Endothelial cell of umbilical vein (primary cell): ENCODE measurements around the gene SLF2. TPM values are rescaled to one million over a fixed set of nuclear protein-coding genes. Genes with fewer than 3 reads are reported as not detected.

ENCODE experiments used
- BruUV-seq: library from RNA; stranded (reverse); fragments of 400-500 nt; replicated peaks from 2 replicates; lab custom pipeline; 2021; lab: Mats Ljungman, UMichigan
- CTCF ChIA-PET: fragments of 300-600, 350-600 bp; sonication (Branson Sonifier 250); formaldehyde crosslinking; loops from one replicate; lab custom pipeline; 2021; ENCODE audit warnings: antibody characterized with exemption, inconsistent platforms; lab: Charles Lee
- POLR2A ChIA-PET: fragments of 300-600, 350-600 bp; sonication (Branson Sonifier 250); formaldehyde crosslinking; loops from one replicate; lab custom pipeline; 2021; ENCODE audit warnings: antibody characterized with exemption, inconsistent platforms; lab: Charles Lee
- DNase-seq: peaks from one replicate; pipeline ENCODE4 v3.0.0-alpha.2; 2011; ENCODE audit warnings: low read depth, low spot score
- FAIRE-seq: peaks from 2 replicates; lab custom pipeline; 2011; peaks lifted over from hg19 to GRCh38; lab: Jason Lieb, UNC
- H2AFZ ChIP-seq: 2 replicates; pipeline ENCODE4 v1.6.0; 2012; ENCODE audit warnings: low read depth, low read length, control low read depth, inconsistent platforms
- H3K27ac ChIP-seq: 2 replicates; pipeline ENCODE4 v1.5.1; 2011; ENCODE audit warnings: low read depth, mild to moderate bottlenecking, control low read depth, low read length, moderate library complexity; ENCODE audit not compliant: insufficient read depth
- H3K27me3 ChIP-seq, 2 experiments: 2 replicates each; pipeline versions ENCODE4 v1.6.0 to v1.6.1; 2011; ENCODE audit warnings: low read length in 2 of 2, mixed read lengths in 1 of 2; ENCODE audit not compliant: control insufficient read depth in 2 of 2, insufficient read depth in 2 of 2
- H3K36me3 ChIP-seq, 2 experiments: 2 replicates in 1 of 2; 3 replicates in 1 of 2; pipeline ENCODE4 v1.5.1; 2011; ENCODE audit warnings: low read length in 2 of 2, mild to moderate bottlenecking in 1 of 2, moderate library complexity in 1 of 2; ENCODE audit not compliant: control insufficient read depth in 2 of 2, insufficient read depth in 2 of 2; ENCODE audit errors: extremely low read depth in 1 of 2
- H3K4me1 ChIP-seq: 3 replicates; pipeline ENCODE4 v1.5.1; 2011; ENCODE audit warnings: mild to moderate bottlenecking, low read length; ENCODE audit not compliant: control insufficient read depth, insufficient read depth; ENCODE audit errors: extremely low read depth
- H3K4me2 ChIP-seq: 2 replicates; pipeline ENCODE4 v1.6.1; 2011; ENCODE audit warnings: low read length, control low read depth, mixed read lengths; ENCODE audit not compliant: insufficient read depth
- H3K4me3 ChIP-seq, 3 experiments: fragments of 200-600 bp in 1 of 3; sonication (generic), shearing (Covaris generic) in 1 of 3; replicated peaks in 1 of 3; 2 replicates each; pipeline ENCODE4 v1.5.1; 2011 to 2016; ENCODE audit warnings: control low read depth in 3 of 3, low read length in 3 of 3, mild to moderate bottlenecking in 2 of 3, inconsistent platforms in 1 of 3, low read depth in 1 of 3, moderate library complexity in 1 of 3; ENCODE audit not compliant: insufficient read depth in 1 of 3
- H3K79me2 ChIP-seq: 2 replicates; pipeline ENCODE4 v1.6.0; 2012; ENCODE audit warnings: low read length, inconsistent platforms; ENCODE audit not compliant: control insufficient read depth, insufficient read depth
- H3K9ac ChIP-seq: replicated peaks from 2 replicates; pipeline ENCODE3; 2011; ENCODE audit warnings: low read length, control low read depth; ENCODE audit not compliant: insufficient read depth; ENCODE audit errors: extremely low read depth
- H3K9me1 ChIP-seq: replicated peaks from 3 replicates; pipeline ENCODE4 v1.6.0; 2011; ENCODE audit warnings: mild to moderate bottlenecking, low read length; ENCODE audit not compliant: control insufficient read depth, insufficient read depth; ENCODE audit errors: extremely low read depth
- H3K9me3 ChIP-seq: replicated peaks from 2 replicates; pipeline ENCODE4 v1.5.1; 2012; ENCODE audit warnings: low read length, inconsistent platforms; ENCODE audit not compliant: control insufficient read depth, insufficient read depth
- H4K20me1 ChIP-seq: replicated peaks from 2 replicates; pipeline ENCODE3; 2011; ENCODE audit warnings: mild to moderate bottlenecking, low read length; ENCODE audit not compliant: control insufficient read depth, insufficient read depth; ENCODE audit errors: extremely low read depth
- EZH2 ChIP-seq: IDR thresholded peaks from 2 replicates; pipeline ENCODE4 v1.6.1; 2012; ENCODE audit warnings: borderline replicate concordance, low read depth, mild to moderate bottlenecking, moderate library complexity, low read length, inconsistent platforms; ENCODE audit not compliant: severe bottlenecking
- FOS ChIP-seq: IDR thresholded peaks from 2 replicates; pipeline ENCODE4 v1.6.1; 2011; ENCODE audit warnings: mild to moderate bottlenecking, low read length, moderate library complexity, borderline replicate concordance; ENCODE audit not compliant: insufficient read depth
- GATA2 ChIP-seq: IDR thresholded peaks from 2 replicates; pipeline ENCODE4 v1.7.0; 2011; ENCODE audit warnings: low read depth, mild to moderate bottlenecking, moderate library complexity, mixed read lengths, low read length; ENCODE audit not compliant: insufficient read length, insufficient read depth
- JUN ChIP-seq: IDR thresholded peaks from 2 replicates; pipeline ENCODE4 v1.6.1; 2011; ENCODE audit warnings: borderline replicate concordance, low read depth; ENCODE audit not compliant: insufficient read length, insufficient read depth
- MYC ChIP-seq: IDR thresholded peaks from one replicate; pipeline ENCODE4 v1.6.1; 2011; ENCODE audit warnings: mild to moderate bottlenecking, low read depth, low read length
- POLR2A ChIP-seq: IDR thresholded peaks from 2 replicates; pipeline ENCODE4 v1.6.1; 2012; ENCODE audit warnings: low read depth, mild to moderate bottlenecking, control low read depth, low read length
- POLR2AphosphoS5 ChIP-seq: IDR thresholded peaks from 2 replicates; pipeline ENCODE4 v1.6.1; 2012; ENCODE audit warnings: low read depth, mild to moderate bottlenecking, control low read depth, low read length, moderate library complexity; ENCODE audit not compliant: insufficient read depth
- dilution Hi-C: fragments of 300-500 bp; cut with MboI; formaldehyde crosslinking; loops from one replicate; pipeline ENCODE4 v1.15.0; 2019; ENCODE audit warnings: low sequenced_read_pairs; ENCODE audit not compliant: extremely low pct_ligation_motif_present
- intact Hi-C: fragments of 100-400 bp; cut with micrococcal nuclease; formaldehyde crosslinking; loops from one replicate; pipeline ENCODE4 v1.10.0; 2022
- polyA plus RNA-seq, 4 experiments: library from polyadenylated mRNA; depleted of rRNA in 3 of 4; stranded (reverse) in 3 of 4; unstranded in 1 of 4; fragments of >200 nt; gene quantifications; 2 replicates each; pipeline versions ENCODE4 v1.2.1 to v1.2.3, GENCODE V29; 2011 to 2012; ENCODE audit warnings: missing spikeins in 1 of 4
- total RNA-seq: library from RNA; stranded (reverse); gene quantifications from 2 replicates; pipeline ENCODE4 v1.2.3, GENCODE V29; 2021
- TF ChIP-seq, protein P1 (sequence below): IDR thresholded peaks from 2 replicates; pipeline ENCODE4 v1.6.1; 2011; ENCODE audit not compliant: insufficient read depth, insufficient read length
- TF ChIP-seq, protein P2 (sequence below), 2 donors: IDR thresholded peaks; 1 replicate in 1 of 2; 2 replicates in 1 of 2; pipeline ENCODE4 v1.5.1; 2011; ENCODE audit warnings: low read length in 2 of 2, mild to moderate bottlenecking in 2 of 2, moderate library complexity in 2 of 2, control low read depth in 1 of 2, inconsistent platforms in 1 of 2, low read depth in 1 of 2; ENCODE audit not compliant: insufficient read depth in 1 of 2; ENCODE audit errors: extremely low read depth in 1 of 2

Gene SLF2
- total and polyA plus RNA-seq, 2 donors (not counting 3 experiments of a cell fraction or from before 2014, with no cell fraction given), result 7.5 to 35.5 TPM

DNA sequence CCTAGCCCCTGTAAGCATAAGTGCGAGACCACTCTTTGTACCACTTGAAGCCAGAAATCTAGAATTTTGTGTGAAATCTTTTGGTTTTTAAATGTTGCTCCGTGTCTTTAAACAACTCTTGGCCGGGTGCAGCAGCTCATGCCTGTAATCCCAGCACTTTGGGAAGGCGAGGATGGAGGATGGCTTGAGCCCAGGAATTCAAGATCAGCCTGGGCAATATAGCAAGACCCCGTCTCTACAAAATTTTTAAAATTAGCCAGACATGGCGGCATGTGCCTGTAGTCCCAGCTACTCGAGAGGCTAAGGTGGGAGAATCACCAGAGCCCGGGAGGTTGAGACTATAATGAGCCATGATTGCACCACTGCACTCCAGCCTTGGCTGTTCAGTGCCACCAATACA is 4.4 kb upstream of the SLF2 start:
- H2AFZ ChIP-seq, result no peak overlapping the region
- FAIRE-seq (no peak), DNase-seq (no peak)
- dilution Hi-C loops, result no loop called here
- H3K9me1 ChIP-seq, result no peaks in the 10 kb centered on the region
- H3K36me3 ChIP-seq, result no peaks in the 10 kb centered on the region
- intact Hi-C loops, result no loop called here
- peaks cover 4% of the 10 kb centered on the region for H3K79me2 ChIP-seq
- no peak overlapping the region for H3K4me2 ChIP-seq
- peaks cover 0 to 3% of the 10 kb centered on the region in 2 experiments for H3K27me3 ChIP-seq
- POLR2A ChIA-PET, result no interaction called here
- no peaks in the 10 kb centered on the region for H3K9me3 ChIP-seq
- TF ChIP-seq POLR2A (no peak), JUN (no peak), FOS (no peak), POLR2AphosphoS5 (no peak), GATA2 (no peak), EZH2 (no peak), MYC (no peak)
- TF ChIP-seq, protein P1, sequence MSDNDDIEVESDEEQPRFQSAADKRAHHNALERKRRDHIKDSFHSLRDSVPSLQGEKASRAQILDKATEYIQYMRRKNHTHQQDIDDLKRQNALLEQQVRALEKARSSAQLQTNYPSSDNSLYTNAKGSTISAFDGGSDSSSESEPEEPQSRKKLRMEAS, result no peak
- TF ChIP-seq, protein P2, sequence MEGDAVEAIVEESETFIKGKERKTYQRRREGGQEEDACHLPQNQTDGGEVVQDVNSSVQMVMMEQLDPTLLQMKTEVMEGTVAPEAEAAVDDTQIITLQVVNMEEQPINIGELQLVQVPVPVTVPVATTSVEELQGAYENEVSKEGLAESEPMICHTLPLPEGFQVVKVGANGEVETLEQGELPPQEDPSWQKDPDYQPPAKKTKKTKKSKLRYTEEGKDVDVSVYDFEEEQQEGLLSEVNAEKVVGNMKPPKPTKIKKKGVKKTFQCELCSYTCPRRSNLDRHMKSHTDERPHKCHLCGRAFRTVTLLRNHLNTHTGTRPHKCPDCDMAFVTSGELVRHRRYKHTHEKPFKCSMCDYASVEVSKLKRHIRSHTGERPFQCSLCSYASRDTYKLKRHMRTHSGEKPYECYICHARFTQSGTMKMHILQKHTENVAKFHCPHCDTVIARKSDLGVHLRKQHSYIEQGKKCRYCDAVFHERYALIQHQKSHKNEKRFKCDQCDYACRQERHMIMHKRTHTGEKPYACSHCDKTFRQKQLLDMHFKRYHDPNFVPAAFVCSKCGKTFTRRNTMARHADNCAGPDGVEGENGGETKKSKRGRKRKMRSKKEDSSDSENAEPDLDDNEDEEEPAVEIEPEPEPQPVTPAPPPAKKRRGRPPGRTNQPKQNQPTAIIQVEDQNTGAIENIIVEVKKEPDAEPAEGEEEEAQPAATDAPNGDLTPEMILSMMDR (IDR thresholded peaks at IDR 0.05; ENCODE audit: extremely low read depth in 1 of 2, insufficient read depth in 1 of 2, low read depth in 1 of 2, low read length in 2 of 2), result no peak
- no peak overlapping the region for H3K4me3 ChIP-seq
- CTCF ChIA-PET, result no interaction called here
- H3K27ac ChIP-seq, result no peak overlapping the region
- H4K20me1 ChIP-seq, result no peaks in the 10 kb centered on the region
- BruUV-seq, result no TSS peak
- H3K9ac ChIP-seq, result no peak overlapping the region
- H3K4me1 ChIP-seq, result peaks cover 17% of the 10 kb centered on the region
